Glutamatergic neuron (in vitro differentiated cells): ENCODE results near the gene SLC6A20. TPM values are rescaled to one million over a fixed set of nuclear protein-coding genes. Genes with fewer than 3 reads are reported as not detected.

Source experiments
- DNase-seq: peaks from one replicate; pipeline ENCODE4 v3.0.0; 2022
- H3K27ac Mint-ChIP-seq: one replicate; pipeline ENCODE4 v1.8.0; 2020; ENCODE audit warnings: mild to moderate bottlenecking, mixed read lengths, inconsistent platforms; ENCODE audit not compliant: unreplicated experiment
- H3K27me3 Mint-ChIP-seq: one replicate; pipeline ENCODE4 v1.8.0; 2020; ENCODE audit warnings: mild to moderate bottlenecking, moderate library complexity, mixed read lengths, inconsistent platforms; ENCODE audit not compliant: unreplicated experiment
- H3K36me3 Mint-ChIP-seq: one replicate; pipeline ENCODE4 v1.8.0; 2020; ENCODE audit warnings: mild to moderate bottlenecking, mixed read lengths, inconsistent platforms; ENCODE audit not compliant: unreplicated experiment
- H3K4me1 Mint-ChIP-seq: one replicate; pipeline ENCODE4 v1.8.0; 2020; ENCODE audit warnings: mild to moderate bottlenecking, low read depth, mixed read lengths, inconsistent platforms; ENCODE audit not compliant: unreplicated experiment
- H3K4me3 Mint-ChIP-seq: one replicate; pipeline ENCODE4 v1.8.0; 2020; ENCODE audit warnings: mild to moderate bottlenecking, mixed read lengths, inconsistent platforms; ENCODE audit not compliant: unreplicated experiment
- H3K9me3 Mint-ChIP-seq: one replicate; pipeline ENCODE4 v1.8.0; 2020; ENCODE audit warnings: mild to moderate bottlenecking, moderate library complexity, mixed read lengths, inconsistent platforms; ENCODE audit not compliant: unreplicated experiment
- total RNA-seq: library from RNA; stranded (reverse); fragmentation: NEBNext Ultra II Directional; extraction: Animal tissue kit (Norgen Biotek cat#: 25700); gene quantifications from one replicate; pipeline ENCODE4 v1.2.1, GENCODE V29; 2021; ENCODE audit not compliant: unreplicated experiment
- TF ChIP-seq, protein P1 (sequence below): fragments of 200-600 bp; sonication (generic); IDR thresholded peaks from one replicate; pipeline ENCODE4 v1.5.0; 2021; ENCODE audit not compliant: partially characterized antibody, unreplicated experiment

The SLC6A20 gene
- total RNA-seq, 1 donor from 2014 or later, result not detected

GRCh38 chr3:45814322-45814721 is 18.0 kb upstream of the SLC6A20 start:
- Mint-ChIP-seq H3K4me1 (no peaks in the 10 kb centered on the region), H3K36me3 (peaks cover 12% of the 10 kb centered on the region), H3K9me3 (no peaks in the 10 kb centered on the region), H3K4me3 (no peak overlapping the region), H3K27me3 (no peaks in the 10 kb centered on the region), H3K27ac (no peak overlapping the region)
- DNase-seq, result no peak
- TF ChIP-seq, protein P1, sequence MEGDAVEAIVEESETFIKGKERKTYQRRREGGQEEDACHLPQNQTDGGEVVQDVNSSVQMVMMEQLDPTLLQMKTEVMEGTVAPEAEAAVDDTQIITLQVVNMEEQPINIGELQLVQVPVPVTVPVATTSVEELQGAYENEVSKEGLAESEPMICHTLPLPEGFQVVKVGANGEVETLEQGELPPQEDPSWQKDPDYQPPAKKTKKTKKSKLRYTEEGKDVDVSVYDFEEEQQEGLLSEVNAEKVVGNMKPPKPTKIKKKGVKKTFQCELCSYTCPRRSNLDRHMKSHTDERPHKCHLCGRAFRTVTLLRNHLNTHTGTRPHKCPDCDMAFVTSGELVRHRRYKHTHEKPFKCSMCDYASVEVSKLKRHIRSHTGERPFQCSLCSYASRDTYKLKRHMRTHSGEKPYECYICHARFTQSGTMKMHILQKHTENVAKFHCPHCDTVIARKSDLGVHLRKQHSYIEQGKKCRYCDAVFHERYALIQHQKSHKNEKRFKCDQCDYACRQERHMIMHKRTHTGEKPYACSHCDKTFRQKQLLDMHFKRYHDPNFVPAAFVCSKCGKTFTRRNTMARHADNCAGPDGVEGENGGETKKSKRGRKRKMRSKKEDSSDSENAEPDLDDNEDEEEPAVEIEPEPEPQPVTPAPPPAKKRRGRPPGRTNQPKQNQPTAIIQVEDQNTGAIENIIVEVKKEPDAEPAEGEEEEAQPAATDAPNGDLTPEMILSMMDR, result no peak

GRCh38 chr3:45807681-45808540 is 11.6 kb upstream of the SLC6A20 start:
- peak overlapping the region; percentile 53 for H3K27ac Mint-ChIP-seq
- TF ChIP-seq, protein P1, result no peak
- no peak for DNase-seq
- H3K9me3 Mint-ChIP-seq, result no peaks in the 10 kb centered on the region
- peaks cover 12% of the 10 kb centered on the region for H3K4me1 Mint-ChIP-seq
- H3K27me3 Mint-ChIP-seq, result no peaks in the 10 kb centered on the region
- H3K4me3 Mint-ChIP-seq, result peak overlapping the region; percentile 44
- peaks cover 9% of the 10 kb centered on the region for H3K36me3 Mint-ChIP-seq

DNA sequence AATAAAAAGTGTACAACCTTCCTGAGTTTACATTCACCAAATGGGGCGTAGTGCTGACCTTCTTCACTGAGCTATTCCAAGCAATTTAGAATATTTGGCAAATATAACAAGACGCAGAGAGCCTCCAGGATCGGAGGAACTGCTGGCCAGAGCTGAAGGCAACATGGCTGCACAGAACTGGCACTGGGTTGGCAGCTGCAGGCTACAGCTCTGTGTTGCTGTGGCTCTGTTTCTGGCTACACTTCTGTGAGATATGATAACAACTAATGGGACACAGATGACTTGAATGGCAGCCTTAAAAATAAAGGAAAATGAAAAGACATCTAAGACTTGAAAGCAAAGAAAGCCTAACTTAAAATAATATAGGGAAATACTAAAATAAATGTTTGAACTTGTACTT is 10.8 kb upstream of the SLC6A20 start:
- TF ChIP-seq, protein P1, result no peak
- no peak overlapping the region for H3K27ac Mint-ChIP-seq
- no peak overlapping the region for H3K4me3 Mint-ChIP-seq
- H3K36me3 Mint-ChIP-seq, result peaks cover 9% of the 10 kb centered on the region
- no peaks in the 10 kb centered on the region for H3K9me3 Mint-ChIP-seq
- no peaks in the 10 kb centered on the region for H3K27me3 Mint-ChIP-seq
- peaks cover 12% of the 10 kb centered on the region for H3K4me1 Mint-ChIP-seq
- DNase-seq, result no peak

- H3K9me3 Mint-ChIP-seq, result no peaks in the 10 kb centered on the region
- no peak overlapping the region for H3K27ac Mint-ChIP-seq
- H3K36me3 Mint-ChIP-seq, result peaks cover 9% of the 10 kb centered on the region
- H3K4me1 Mint-ChIP-seq, result peaks cover 12% of the 10 kb centered on the region
- DNase-seq, result no peak
- TF ChIP-seq, protein P1, result no peak
- H3K4me3 Mint-ChIP-seq, result no peak overlapping the region
- no peaks in the 10 kb centered on the region for H3K27me3 Mint-ChIP-seq
These were observed 9.7 kb upstream of the SLC6A20 start for GRCh38 chr3:45806072-45806471.

GRCh38 chr3:45803252-45803935 is 7.1 kb upstream of the SLC6A20 start:
- Mint-ChIP-seq H3K9me3 (no peaks in the 10 kb centered on the region), H3K4me1 (peaks cover 9% of the 10 kb centered on the region), H3K27me3 (peaks cover 2% of the 10 kb centered on the region), H3K27ac (no peak overlapping the region), H3K36me3 (peaks cover 9% of the 10 kb centered on the region), H3K4me3 (no peak overlapping the region)
- TF ChIP-seq, protein P1, result no peak
- no peak for DNase-seq
